RCC 7860 (cell line): ENCODE data around the gene RHOB.
"Not testable (repeated sequence)": the region's sequence is repeated elsewhere in the genome, so short reads cannot be mapped to it uniquely, and the experiment has no call there.

ENCODE experiments used
- DNase-seq: peaks from one replicate; pipeline ENCODE4 v3.0.0-alpha.2; 2015; ENCODE audit warnings: low spot score
- FAIRE-seq: peaks from 2 replicates; lab custom pipeline; 2012; peaks lifted over from hg19 to GRCh38; lab: Jason Lieb, UNC

Gene RHOB

DNA sequence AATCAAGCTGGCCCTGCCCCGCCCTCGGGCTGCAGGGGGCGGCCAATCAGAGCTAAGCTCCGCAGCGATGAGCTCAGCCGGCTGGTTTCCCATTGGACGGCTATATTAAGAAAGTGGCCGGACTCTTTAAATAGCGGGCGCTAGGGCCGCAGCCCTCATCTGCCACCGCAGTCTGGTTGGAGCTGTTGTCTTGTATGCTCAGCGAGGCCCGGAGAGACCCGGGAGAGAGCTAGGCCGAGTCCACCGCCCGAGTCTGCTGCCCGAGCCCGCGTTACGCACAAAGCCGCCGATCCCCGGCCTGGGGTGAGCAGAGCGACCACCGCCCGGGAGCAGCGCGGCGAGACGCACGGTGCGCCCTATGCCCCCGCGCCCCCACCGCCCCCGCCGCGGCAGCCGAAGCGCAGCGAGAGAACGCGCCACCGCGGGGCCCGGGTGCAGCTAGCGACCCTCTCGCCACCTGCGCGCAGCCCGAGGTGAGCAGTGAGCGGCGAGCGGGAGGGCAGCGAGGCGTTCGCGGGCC, at the start of gene RHOB:
TSS of gene RHOB (plus strand) at position 158 of the 520 bp plus-strand sequence. CDS start 392 bp downstream, outside the sequence.
- DNase-seq (peak; percentile 96), FAIRE-seq (peak; percentile 66)

DNA sequence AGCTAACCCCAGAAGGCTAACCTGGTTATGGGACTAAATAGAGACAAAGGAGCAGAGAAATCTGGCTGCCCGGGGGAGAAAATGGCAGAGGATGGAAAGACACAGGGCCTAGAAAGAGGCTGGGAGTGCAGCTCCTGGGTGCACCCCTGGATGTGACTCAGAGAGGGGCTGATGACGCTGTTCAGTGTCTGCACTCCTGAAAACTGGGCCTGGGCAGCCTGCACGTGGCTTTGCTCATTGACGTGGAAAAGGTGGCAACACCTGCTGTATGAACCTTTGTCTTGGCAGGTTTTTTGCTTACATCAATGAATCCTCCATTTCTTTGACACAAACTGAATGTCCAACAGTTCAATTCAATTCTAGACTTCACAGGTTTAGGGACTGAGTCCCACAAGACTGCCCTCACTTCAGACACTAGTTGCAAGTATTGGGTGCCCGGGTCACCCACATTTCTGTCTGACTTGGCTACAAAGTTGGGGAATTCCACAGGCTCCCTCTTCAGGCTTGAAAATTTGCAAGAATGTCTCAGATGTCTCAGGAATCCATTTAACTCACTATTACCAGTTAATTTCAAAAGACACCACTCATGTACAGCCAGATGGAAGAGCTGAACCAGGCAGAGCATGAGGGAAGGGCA, 48.9 kb upstream of the RHOB start:
- no peak for FAIRE-seq
- DNase-seq, result no peak

DNA sequence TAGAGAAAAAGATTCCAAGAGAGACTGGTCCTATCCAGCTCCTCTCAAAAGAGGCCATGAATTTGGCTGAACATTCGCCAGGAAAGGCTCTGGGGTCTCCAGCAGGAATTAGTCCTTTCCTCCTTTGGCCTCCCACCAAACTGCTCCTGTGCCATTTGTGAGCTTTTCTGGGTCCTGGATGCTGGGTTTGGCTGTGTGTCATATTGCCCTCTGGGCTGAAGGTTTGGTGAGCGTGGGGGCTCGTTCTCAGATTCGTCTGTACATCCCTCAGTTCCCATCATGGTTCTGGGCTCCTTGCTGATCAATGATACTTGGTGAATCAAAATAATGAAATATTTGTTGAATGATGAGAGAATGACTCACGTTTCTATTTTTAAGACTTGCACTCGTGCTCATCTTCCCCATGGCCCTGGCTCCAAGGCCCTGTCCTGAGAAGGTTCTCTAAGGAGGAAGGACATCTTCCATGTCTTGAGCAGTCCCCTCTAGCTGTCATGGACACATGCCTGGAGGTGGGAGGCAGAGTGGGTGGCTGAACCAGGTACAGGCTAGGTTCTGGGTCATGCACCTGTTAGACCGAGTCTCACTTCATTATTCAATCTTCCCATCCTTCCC, 47.8 kb upstream of the RHOB start:
- DNase-seq (no peak), FAIRE-seq (no peak)

DNA sequence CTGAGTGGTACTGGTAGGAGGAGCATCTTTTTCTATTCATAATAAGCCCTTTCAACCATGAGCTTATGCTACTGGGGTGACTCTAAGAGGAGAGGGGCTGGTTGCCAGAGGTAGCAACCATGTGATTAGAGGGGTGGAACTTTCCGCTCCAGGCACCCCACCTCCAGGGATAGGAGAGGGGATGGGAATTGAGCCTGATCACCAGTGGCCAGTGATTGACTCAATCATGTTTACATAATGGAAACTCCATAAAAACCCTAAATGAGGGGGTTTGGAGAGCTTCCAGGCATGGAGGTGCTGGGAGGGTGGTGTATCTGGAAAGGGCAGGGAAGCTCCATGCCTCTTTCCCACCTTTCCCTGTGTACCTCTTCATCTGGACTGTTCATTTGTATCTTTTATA, 46.6 kb upstream of the RHOB start:
- DNase-seq (no peak), FAIRE-seq (no peak)

DNA sequence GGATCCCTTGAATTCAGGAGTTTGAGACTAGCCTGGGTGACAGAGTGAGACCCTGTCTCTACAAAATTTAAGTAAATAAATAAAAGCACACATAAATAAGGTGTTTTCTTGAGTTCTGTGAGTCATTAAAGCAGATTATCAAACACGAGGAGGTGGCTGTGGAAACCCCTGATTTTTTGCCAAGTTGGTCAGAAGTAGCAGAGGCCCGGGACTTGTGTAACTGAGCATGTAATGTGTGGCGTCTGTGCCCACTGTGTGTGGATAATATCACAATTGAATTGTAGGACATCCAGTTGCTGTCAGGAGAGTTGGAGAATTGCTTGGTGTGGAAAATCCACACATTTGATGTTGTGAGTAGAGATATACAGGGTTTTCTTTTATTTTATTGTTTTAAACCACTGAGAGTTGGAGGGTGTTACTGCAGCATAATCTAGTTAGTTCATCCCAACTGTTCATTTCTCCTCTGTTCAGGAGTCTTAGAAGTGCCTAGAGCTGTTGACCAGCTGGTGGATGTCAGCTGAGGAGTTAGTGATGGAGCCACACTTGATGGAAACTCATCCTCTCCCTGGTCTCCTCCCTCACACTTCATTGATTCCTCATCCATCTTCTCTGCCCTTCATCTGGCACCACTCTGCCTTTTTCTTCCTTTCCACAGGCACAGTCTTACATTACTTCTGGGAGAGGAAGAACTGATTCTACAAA, 45.9 kb upstream of the RHOB start:
- FAIRE-seq (no peak), DNase-seq (no peak)

DNA sequence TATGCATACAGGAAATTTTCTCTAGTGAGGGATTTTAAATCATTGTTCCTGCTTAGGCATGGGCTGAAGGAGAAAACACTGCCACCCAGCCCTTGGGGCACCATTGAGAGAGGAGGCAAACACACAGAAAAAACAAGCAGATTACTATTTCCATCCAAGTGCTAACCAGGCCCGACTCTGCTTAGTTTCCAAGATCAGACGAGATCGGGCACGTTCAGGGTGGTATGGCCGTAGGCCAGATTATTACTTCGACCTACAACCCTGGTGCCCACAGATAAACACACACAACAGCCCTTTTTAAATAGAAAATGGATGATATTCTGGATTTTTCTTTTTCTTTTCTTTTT, 45.4 kb upstream of the RHOB start:
- DNase-seq (no peak), FAIRE-seq (no peak)

DNA sequence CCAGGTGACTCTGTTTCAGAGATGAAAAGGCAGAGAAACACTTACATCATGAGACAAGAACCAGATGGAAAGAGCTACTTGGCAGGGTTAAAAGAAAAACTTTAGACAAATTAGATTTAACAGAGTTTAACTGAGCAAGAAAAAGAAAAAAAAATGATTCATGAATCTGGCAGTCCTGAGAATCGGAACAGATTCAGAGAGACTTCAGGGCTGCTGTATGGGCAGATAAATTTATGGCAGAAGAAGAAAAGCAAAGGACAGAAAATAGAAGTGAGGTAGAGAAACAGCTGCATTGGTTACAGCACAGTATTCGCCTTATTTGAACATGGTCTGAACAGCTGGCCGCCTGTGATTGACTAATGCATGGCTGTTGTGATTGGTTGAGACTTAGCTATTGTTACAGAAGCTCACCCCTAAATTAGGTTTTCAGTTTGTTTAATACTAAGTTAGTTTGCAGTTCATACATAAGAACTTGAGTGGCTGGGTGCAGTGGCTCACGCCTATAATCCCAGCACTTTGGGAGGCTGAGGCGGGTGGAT, 43.0 kb upstream of the RHOB start:
- FAIRE-seq (no peak), DNase-seq (no peak)

DNA sequence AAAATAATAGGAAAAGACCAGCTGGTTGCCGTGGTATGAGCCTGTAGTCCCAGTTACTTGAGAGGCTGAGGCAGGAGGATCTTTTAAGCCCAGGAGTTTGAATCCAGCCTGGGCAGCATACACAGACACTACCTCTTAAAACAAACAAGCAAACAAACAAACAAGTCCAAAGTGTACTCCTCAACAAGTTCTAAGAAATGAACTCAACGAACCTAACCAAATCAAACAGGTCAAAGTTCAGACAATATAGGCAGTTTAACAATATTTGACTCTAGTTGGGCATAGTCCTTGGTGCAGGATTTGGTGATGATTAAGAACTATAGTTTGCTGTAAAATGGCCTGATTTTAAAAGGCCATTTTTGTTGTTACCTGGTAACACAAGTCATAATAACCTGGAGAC, 41.9 kb upstream of the RHOB start:
- DNase-seq (no peak), FAIRE-seq (no peak)

DNA sequence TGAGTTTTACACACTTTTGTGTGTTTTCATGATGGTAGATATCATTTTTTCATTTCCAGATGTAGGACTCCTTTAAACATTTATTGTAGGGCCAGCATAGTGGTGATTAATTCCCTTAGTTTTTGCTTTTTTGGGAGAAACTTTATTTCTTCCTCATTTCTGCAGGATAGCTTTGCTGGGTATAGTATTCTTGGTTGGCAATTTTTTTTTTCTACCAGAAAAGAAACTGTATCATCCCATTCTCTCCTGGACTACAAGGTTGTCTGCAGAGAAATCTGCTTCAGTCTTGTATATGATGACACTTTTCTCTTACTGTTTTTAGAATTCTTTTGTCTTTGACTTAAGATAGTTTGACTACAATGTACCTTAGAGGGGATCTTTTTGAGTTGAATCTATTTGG, 37.8 kb upstream of the RHOB start:
- no peak for DNase-seq
- no peak for FAIRE-seq

DNA sequence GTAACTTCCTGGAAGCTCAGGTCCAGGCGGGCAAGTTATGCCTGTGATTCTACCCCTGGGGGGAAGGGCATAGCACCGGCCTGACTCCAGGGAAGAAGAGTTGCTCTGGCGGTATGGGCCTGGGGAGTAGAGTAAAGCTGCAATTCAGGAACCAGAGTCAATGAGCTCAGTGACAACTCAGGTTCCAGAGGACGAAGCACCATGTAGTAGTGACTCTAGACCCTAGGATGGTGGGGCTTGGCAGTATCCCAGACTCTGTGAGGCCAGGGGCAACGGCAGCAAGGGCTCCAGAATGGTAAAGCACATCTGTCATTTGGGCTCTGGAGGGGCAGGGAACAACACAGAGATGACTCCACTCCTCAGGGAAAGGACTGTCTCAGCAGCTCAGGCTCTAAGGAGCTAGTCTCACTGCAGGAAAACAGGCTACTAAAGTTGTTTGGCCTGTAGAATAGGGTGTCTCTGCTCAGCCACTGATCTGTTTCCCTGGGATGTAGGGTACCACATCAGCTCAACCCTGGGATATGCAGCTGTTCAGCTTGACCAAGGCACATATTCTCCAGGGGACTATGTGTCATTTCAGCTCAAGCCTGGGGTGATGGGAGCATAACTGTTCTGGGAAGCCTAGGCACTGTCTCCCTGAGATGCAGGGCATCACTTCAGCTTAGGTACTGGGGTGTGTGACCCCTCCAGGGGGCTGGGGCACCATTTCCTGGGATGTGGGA, 36.2 kb upstream of the RHOB start:
- DNase-seq, result no peak
- no peak for FAIRE-seq

DNA sequence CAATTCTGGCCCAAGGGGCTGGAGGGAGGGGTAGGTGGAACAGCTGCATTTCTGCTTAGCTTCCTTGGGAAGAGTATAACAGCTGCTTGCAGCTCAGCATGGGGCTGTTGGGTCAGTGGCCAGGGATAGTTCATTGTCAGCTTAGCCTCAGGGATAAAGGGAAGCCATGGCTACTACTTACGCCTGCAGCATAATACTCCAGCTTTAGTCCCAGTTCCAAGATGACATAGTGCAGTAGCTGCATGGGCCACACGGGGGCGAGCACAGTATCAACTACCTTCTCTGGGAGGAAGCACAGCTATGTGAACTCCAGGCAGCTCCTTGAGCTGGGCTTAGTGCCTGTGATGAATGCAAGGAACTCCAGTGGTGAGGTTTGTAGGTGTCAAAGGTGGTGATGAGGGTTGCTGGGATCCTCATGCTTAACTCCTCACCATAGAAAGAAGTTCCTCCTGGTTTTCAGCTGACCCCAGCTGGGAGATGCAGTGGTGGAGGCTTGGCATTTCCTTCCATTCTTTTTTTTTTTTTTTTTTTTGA, 35.4 kb upstream of the RHOB start:
- DNase-seq, result peak; percentile 68
- FAIRE-seq, result peak; percentile 57

DNA sequence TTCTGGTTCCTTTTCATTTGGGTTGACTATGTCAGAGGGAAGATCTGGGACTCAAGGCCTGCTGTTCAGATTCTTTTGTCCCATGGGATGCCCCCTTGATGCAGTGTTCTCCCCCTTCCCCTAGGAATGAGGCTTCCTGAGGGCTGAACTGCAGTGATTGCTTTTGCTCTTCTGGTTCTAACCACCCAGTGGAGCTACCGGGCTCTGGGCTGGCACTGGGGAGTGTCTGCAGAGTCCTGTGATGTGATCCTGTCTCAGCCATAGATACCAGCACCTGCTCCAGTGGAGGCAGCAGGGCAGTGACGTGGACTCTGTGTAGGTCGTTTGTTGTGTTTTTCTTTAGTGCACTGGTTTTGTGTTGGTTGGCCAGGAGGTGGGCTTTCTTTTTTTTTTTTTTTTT, 32.1 kb upstream of the RHOB start:
- FAIRE-seq (no peak), DNase-seq (no peak)

DNA sequence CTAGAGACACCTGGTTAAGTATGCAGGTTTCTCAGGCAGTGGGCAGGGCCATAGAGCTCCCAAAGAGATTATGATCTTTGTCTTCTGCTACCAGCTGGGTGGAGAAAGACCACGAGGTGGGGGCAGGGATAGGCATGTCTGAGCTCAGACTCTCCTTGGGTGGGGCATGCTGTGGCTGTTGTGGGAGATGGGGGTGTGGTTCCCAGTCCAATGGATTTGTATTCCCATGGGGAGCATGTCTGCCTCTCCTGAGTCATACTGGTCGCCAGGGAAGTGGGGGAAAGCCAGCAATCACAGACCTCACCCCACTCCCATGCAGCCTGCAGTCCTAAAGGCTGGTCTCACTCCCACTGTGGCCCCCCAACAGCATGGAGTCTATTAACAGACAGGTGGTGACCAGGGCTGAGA, 31.4 kb upstream of the RHOB start:
- DNase-seq (no peak), FAIRE-seq (no peak)

DNA sequence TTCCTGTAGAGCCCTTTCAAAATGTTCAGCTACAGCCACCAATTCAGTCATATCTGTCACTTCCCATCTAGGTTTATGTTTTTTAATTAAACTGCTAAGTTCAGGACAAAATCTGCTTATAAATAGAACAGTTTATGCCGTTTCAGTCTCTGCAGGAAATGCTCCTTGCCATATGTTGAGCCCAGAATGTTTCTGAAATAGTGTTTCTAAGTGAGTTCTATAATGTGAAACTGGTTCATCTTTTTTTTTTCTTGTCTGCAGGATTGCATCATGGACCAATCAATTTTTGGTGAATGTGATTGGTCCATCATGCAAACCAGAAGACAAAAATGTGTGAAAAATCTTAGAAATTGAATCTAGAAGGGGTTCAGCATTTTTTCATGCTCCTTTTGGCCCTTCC, 30.2 kb upstream of the RHOB start:
- FAIRE-seq (no peak), DNase-seq (no peak)

DNA sequence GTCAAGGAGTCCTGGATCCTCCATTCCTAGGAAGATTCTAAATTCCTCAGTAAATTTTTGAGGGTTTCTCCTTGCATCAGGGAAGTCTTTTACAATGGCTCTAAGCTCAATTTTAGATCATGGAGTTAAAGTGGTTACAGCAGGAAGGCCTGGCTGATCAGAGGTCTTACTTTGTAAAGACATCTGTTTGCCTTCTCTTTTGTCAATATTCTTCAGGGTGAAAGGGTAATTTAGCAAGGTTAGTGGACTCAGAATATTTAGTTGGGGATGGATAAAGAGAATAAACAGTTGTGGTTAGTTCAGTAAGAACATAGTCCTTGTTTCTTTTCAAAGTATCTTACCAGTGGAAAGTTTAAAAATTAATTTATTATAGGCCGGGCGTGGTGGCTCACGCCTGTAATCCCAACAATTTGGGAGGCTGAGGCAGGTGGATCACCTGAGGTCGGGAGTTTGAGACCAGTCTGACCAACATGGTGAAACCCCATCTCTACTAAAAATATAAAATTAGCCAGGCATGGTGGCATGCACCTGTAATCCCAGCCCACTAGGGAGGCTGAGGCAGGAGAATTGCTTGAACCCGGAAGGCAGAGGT, 29.5 kb upstream of the RHOB start:
- FAIRE-seq, DNase-seq: not testable (repeated sequence)

DNA sequence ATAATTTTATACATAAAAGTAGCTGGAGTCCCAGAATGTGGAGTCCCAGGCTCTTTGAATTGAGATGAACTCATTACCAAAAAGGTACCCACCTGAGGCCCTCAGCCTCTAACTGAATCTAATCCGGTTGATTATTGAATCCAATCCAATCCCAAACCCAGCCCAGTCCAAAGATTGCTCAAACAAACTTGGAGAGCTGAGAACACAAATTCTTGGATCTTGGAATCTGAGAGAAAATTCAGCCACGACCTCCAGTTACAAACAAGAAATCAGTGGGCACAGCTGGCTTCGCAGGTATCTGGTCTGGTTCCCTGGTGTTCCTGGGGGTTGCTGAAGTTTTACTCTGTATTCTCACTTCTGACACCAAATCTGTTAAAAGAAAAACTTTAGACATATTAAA, 28.4 kb upstream of the RHOB start:
- DNase-seq (no peak), FAIRE-seq (no peak)

DNA sequence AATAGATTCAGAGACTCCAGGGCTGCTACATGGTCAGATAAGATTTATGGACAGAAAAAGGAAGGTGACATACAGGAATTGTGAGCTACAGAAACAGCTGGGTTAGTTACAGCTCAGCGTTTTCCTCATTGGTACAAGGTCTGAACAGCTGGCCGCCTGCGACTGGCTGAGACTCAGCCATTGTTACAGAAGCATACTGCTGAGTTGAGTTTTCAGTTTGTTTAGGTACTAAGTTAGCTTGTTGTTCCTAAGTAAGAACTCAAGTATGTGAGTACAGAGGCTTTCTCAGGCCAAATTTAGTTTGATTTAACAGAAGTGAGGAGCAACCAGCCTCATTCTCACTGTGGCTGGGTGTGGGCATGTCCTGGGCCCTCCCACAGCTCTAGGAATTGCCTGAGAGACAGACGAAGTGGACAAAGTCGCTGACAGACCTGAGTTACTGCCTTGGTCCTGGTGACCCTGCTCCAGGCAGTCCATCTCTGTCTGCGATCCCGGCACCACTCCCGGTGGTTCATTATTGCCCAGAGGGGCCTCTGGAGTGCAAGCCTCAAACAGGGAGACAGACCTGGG, 27.8 kb upstream of the RHOB start:
- no peak for FAIRE-seq
- DNase-seq, result no peak

DNA sequence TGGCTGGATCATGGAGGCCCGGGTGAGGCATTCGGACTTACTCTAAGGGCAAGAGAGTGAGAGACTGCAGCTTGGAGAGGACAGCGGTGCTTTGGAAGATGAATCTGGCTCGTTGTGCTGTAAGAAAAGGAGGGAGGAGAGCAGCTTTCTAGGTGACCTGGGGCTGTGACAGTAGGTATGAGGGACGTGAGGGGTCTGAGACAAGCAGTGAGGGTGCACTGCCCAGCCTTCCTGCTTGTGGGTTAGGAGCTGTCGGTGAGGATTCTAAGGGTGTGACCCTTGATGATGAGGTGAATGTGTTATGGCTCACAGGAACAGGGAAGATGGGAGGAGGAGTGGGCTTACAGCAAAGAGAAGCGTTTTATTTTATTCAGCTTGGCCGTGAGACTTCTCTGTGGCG, 27.1 kb upstream of the RHOB start:
- no peak for FAIRE-seq
- no peak for DNase-seq

DNA sequence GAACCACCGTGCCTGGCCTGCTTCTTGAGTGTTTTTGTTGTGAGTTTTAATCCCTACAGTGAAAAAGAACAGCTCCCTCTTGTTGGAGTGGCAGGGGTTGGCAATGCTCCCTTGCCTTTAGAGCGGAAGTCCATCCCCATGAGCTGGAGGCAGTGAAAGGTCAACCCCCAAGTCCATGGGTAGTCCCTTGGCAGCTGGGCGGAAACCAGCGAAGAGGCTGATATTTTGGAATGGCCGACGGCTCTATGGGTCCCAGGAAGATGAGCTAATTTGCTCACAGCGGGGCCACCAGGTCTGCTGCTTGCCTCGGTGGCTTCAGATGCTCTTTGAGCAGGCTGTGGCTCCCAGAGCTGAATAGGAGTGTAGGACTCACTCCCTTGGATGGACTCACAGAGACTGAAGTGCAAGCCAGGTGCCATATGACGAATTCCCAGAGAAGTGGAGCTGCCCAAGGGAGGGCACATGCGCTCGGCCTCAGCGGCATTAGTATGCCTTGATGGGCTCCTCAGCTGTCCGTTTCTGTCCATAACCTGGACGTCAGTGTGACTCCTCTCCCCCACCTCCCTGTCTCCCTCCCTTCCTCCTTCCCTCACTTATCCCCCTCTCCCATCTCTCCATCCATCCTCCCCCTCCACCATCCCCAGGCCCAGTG, 25.4 kb upstream of the RHOB start:
- DNase-seq, result no peak
- no peak for FAIRE-seq

DNA sequence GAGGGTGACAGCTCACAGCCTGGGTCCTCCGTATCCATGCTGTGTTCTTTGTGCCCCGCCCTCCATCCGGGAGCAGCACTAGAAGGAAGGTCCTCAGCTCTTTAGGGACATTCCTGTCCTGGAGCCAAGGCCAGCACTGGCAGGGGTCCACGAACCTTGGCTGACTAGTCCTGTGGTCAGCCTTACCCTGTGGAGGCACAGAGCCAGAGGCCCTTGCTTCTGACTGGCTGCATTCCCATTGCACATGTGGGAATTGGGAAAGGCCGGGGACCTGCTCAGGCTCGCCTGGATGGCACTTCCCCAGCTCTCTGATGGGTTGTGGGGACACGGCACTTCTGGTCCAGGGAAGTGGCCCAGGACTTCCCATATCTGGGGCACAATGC, 24.9 kb upstream of the RHOB start:
- peak; percentile 81 for DNase-seq
- peak; percentile 81 for FAIRE-seq
